ACHN (cell line): Measurements from ENCODE around the gene APP.

Source experiments
- DNase-seq: peaks from one replicate; pipeline ENCODE4 v3.0.0-alpha.2; 2015
- in situ Hi-C: cut with HindIII; loops from 2 replicates; pipeline ENCODE4 v1.10.0; 2017; ENCODE audit warnings: low sequenced_read_pairs, low pct_ligation_motif_present, low pct_unique_long_range_greater_than_20kb

APP gene

GRCh38 chr21:26112975-26113374 lies 57.6 kb downstream of the APP start:
- DNase-seq: no peak
- in situ Hi-C loops: no loop called here

GRCh38 chr21:26112127-26112742 lies 58.3 kb downstream of the APP start:
- DNase-seq: no peak
- in situ Hi-C loops: no loop called here

- DNase-seq: no peak
- in situ Hi-C loops: no loop called here
Measured at GRCh38 chr21:26110715-26111114, 59.9 kb downstream of the APP start.

- in situ Hi-C loops: no loop called here
- no peak for DNase-seq
Measured at GRCh38 chr21:26107429-26107828, 63.1 kb downstream of the APP start.

GRCh38 chr21:26106562-26106961 lies 64.0 kb downstream of the APP start:
- in situ Hi-C loops: no loop called here
- DNase-seq: no peak

- DNase-seq: no peak
- in situ Hi-C loops: no loop called here
Measured at GRCh38 chr21:26105819-26106218, 64.8 kb downstream of the APP start.

- in situ Hi-C loops: no loop called here
- DNase-seq: no peak
Measured at GRCh38 chr21:26100573-26100972, 70.0 kb downstream of the APP start.

GRCh38 chr21:26099610-26100219 lies 70.9 kb downstream of the APP start:
- DNase-seq: no peak
- in situ Hi-C loops: no loop called here

GRCh38 chr21:26098772-26099397 lies 71.7 kb downstream of the APP start:
- peak; percentile 5 for DNase-seq
- in situ Hi-C loops: no loop called here

- no peak for DNase-seq
- in situ Hi-C loops: no loop called here
Measured at GRCh38 chr21:26097475-26097874, 73.1 kb downstream of the APP start.

- no peak for DNase-seq
- in situ Hi-C loops: no loop called here
Measured at GRCh38 chr21:26096494-26097371, 73.8 kb downstream of the APP start.

GRCh38 chr21:26095131-26095530 lies 75.4 kb downstream of the APP start:
- no peak for DNase-seq
- in situ Hi-C loops: no loop called here

GRCh38 chr21:26093122-26093521 lies 77.4 kb downstream of the APP start:
- DNase-seq: no peak
- in situ Hi-C loops: no loop called here

- in situ Hi-C loops: no loop called here
- no peak for DNase-seq
Measured at GRCh38 chr21:26091480-26092018, 79.0 kb downstream of the APP start.

GRCh38 chr21:26089730-26090129 lies 80.8 kb downstream of the APP start:
- DNase-seq: no peak
- in situ Hi-C loops: no loop called here

- in situ Hi-C loops: no loop called here
- DNase-seq: no peak
Measured at GRCh38 chr21:26087223-26087918, 83.2 kb downstream of the APP start.

GRCh38 chr21:26085882-26086281 lies 84.7 kb downstream of the APP start:
- in situ Hi-C loops: no loop called here
- no peak for DNase-seq

- in situ Hi-C loops: no loop called here
- no peak for DNase-seq
Measured at GRCh38 chr21:26085127-26085526, 85.4 kb downstream of the APP start.
